ENCODE results near the gene HEMK1.
A peak's percentile ranks its signal among the peaks of the same experiment; 100 is the strongest.

The HEMK1 gene

DNA sequence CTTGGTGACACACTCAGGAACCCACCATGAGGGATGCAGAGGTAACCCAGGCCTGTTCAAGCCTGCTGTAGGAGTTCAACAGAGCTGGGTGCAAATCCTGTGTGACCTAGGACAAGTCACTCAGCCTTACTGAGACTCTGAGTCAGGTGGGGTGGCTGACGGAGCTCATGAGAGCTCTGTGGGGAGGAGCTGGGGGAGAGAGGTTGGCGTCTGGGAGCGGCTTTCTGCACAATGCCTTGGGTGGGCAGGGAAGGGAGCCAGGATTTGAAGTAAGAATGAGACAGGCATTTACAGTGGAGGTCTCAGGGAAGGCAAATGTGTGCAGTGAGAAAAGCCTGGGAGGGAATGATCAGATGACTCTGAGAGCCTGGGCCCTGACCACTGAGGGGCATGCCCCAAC lies 20.1 kb upstream of the HEMK1 start:
- DNase-seq = no peak

DNA sequence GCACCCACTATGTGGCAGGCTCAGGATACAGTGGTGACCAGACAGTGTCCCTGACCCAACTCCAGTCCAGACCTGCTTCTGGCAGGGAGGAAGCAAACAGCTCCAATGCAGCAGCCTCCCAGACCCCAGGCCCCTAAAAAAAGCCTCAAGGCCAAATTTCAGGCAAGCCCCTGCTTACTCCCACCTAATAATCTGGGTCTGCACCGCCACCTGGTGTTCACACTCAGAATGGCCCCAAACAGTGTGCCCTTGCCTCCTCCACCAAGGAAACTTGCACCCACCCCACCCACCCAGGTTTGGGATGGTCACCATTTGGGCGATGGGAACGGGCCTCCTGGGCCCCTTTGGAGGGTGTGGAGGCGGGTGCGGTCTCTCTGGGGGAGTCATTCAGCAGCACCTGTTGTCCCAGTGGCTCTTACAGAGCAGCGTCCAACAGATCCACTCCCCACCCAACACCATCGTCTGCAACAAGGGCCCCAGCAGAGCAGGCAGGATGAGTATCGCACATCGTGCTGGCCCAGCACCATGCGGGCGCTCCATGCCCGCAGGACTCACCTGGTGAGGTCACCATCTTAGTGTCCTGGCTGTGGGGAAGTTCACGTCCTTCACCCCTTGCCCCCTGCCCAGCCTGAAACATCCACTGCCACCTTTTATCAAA lies 19.1 kb upstream of the HEMK1 start:
- peak; percentile 71 for DNase-seq

DNA sequence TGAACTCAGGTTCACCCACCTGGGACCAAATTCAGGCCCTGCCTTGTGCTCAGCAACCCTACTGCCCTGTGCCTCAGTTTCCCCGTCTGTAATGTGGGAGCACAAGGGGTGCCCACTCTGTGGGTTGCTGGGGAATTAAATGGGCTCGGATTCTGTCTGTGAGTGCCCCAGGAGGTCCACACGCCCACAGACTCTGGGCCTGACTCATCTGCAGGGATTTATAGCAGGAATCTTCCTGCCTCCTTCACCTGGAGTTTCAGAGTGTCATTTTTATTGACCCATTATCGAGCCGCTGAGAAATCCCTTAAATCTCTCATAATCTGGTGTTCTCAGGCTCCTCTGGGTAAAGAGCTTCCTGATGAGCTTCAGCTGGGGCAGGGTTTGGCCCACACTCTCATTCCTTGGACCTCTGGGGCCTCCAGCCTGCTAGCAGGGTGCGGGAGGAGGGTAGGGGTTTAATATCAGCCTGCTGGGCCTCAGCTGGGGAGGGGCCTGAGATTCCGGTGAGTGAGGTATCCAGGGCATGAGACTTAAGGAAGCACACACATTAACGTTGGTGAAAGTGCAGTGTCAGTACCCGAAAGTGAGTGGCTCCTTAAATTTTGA lies 18.2 kb upstream of the HEMK1 start:
- no peak for DNase-seq

DNA sequence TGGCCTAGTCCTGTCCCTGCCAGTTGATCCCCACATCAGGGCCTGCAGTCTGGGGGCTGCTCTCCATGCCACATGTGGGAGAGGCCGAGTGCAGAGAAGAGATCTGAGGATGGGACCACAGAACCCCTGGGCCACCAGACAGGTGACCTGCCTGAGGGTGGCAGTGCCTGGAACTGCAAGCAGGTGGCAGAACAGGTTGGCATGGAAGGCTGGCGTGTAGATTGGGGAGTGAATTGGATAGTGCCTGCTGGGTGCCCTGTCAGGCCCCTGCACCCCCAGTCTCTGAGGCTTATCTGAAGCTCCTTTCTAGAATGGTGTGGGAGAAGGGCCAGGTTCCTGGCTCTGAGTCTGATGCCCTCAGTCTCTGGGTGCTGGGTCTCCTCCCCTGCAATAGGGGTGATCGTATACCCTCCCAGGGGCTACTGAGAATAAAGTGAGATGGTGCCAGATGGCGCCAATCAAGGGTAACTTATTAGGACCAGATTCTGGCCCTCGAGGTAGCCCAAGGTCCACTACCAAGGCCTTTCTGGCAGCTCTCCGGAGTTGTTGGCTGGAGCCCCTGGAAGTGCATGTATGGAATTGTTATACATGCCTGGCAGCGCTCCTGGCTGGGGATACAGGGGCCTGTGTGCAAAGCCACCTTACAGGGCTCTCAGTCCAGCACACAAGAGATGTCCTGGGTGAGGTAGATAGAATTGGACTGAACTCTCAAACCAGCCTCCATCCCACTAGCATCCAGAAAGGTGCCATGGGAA lies 17.5 kb upstream of the HEMK1 start:
- DNase-seq = no peak

DNA sequence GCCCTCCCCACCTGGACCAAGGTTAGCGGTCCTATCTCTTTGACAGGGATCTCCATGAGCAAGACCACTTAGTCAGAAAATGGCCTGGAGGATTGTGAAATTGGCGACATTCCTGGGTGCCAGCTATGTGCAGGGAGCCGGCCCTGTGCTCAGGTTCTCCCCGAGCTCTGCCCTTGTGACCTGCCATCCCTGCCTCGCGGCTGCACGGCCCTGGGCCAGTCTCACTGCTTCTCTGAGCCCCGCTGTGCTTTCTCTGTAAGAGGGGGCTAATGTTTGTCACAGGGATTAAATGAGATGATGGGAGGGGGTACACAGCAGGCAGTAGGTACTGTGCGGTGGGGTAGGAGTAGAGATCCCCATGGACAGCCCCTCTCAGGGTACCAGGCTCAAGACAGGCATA lies 16.7 kb upstream of the HEMK1 start:
- DNase-seq = no peak

DNA sequence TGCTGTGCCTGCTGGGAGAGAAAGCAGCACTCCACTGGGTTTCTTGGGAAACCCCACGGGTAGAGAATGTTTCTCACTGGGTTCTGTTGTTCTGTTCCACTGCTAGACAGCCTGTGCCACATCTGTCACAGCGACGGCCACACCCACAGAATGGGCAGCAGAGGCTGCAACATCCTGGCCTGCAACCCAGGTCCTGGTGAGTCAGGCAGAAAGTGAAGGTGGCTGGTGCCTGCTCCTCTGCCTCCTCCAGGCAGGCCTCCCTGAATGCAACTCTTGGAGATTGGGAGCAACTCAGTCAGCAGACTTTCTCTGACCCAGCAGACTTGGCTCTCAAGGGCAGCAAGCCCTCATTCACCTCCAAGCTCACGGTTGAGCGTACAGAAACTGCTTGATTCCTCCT lies 14.8 kb upstream of the HEMK1 start:
- DNase-seq = no peak

DNA sequence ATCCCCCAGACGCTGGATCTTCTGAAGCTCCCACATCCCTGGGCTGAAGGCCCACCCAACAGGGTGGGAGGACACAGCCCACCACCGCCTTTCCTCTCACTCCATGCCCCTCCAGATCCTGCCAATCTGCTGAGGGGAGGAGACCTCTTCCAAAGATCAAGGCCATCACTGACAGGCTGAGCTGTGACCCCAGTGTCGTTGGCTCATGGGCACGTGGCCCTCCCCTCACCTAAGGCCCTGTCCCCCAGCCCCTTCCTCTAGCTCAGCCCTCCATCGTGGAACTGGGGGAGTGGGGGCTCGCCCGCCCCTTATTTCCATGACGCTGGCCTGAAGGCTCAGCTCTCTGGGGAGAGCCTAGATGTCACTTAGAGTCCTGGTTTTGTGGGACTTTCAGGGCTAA lies 12.2 kb upstream of the HEMK1 start:
- DNase-seq = no peak

DNA sequence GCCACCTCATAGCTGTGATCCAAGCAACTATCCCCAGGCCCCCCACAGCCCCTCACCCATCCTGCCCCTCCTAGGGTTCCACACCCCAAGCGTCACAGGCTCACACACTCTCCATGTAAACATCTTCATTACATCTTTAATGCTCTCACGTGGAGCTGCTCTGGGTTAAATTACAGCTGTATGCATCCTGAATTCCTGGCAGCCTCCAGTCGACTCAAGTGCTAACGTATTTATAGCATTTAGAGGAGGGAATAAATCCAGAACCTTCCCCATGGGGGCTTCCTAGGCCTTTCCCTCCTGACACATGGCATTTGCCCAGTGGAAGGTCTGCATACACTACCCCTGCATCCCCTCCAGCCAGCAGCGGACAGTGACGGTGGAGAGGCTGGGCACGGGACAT lies 11.4 kb upstream of the HEMK1 start:
- no peak for DNase-seq

DNA sequence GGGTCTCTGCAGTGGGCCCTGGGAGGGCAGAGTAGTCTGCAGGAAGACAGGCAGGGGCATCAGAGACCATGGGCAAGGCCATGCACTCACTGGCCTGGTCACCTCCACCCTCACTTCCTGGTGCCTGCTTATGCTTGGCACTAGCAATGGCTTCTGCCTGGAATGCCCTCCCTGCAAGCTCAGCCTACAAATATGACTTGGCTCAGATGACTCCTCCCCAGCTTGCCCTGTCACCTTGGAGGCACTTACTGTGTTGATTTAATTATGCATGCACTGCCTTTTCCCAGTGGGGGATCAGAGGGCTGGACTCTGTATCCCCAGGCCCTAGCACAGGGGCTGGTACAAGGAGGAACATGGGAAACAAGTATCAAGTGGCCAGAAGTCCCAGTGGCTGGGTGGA lies 9.6 kb upstream of the HEMK1 start:
- DNase-seq = no peak

DNA sequence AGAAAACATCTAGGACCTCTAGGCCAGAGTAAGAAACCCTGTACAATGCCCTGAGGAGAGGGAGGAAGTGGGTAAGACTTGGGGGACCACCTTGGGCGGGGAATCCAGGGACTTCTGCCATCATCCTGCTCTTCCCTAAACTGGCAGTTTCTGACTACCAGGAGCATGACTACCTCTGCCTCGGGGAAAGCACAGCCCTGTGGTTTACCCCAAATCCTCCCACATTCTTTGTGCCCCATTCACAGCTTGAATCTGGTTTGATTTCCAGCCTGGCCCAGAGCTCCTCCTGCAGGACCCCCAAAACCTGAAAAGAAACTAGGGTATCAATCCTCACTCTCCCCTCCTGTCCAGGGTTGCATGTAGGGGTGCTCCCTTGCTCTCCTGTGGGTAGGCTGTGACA lies 6.5 kb upstream of the HEMK1 start:
- no peak for DNase-seq

DNA sequence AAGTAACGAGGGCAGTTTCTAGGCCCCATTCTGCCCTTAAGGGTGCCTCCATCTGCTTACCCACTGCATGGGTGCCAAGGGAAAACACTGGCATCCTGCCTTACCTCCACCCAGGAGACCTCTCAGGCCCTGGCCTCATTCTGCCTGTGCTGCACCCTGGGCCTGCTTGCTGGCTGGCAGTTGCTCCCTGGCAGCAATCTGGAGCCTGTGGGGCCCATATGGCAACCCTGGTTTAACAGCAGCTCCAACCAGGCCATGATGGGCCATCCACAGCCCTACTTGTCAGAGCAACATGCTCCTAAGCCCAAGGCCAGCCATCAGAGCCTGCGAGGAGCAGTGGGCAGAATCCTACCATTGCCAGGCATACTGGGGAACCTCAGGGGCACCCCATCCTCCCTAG lies 5.5 kb upstream of the HEMK1 start:
- no peak for DNase-seq

DNA sequence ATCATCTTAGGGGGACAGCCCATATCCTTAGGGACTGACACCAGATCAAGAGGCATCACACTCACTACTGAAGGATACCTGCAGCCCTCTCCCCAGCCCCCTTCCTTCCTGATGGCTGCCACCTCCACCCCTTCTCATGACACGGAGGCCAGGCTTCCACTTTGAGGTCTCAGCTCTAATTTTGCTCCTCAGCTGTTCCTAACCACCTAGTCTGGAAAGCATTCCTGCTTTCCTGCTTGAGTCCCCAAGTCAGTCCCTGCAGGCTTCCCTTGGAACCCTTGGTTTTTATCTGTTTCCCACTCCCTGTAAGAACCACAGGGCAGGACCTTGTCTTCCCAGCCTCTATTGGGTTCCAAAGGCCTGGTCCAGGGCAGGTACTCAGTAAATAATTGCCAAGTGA lies 5.0 kb upstream of the HEMK1 start:
- no peak for DNase-seq

DNA sequence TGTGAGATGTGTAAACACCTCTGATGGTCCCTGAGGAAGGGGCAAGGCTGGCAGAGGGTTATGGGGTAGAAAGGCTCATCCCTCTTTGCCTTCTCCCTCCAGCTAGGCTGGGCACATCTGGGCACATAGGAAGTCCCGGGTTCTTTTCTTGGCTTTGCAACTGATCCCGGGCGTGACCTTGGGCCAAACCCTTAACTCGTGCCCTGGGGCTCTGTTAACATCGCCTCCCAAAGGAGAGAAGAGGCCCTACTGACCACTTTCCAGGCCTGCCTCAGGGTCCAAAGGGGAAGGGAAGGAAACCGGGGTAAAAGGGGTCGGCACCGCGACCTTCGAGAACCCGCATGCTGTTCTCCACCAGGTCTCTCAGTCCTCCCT lies 2.3 kb upstream of the HEMK1 start:
- no peak for DNase-seq

DNA sequence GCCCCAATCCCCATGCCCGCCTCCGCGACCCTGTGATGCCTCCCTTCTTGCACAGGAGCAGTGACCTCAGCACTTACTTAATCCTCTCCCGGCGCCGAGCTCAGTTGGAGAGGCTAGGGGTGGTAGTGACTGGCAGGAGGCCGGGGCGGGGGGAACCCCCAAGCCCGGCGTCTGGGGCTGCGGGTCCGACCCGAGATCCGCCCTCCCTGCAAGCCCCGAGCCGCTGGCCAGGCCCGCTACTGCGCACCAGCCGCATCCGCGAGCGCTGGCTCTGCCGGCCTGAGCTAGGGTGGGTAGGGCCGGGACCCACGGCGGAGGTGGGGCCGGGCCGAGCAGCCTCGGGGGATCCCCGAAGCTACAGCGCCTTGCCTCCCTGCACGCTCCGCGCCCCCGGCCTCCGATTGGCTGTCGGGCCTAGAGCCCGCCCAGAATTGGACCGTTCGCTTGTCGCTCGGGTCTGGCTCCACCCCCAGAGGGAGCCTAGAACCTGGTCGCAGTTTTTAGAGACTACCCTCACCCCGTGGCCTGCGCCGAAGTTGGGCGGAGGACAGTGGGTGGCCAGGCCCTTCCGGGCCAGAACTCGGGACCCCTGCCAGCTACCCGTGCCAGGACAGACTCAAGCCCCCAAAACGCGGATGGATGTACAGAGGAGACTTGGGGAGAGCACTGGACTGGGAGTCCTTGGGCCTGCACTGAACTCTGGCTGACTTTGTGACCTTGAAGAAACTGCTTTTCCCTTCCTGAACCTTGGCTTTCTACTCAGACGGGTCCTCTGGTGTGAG lies 1.7 kb upstream of the HEMK1 start, which contains the start of gene C3orf18:
TSS of gene C3orf18 (minus strand) at position 362 of the 782 bp plus-strand sequence. CDS start 2,048 bp downstream, outside the sequence.
- peak; percentile 94 for DNase-seq

DNA sequence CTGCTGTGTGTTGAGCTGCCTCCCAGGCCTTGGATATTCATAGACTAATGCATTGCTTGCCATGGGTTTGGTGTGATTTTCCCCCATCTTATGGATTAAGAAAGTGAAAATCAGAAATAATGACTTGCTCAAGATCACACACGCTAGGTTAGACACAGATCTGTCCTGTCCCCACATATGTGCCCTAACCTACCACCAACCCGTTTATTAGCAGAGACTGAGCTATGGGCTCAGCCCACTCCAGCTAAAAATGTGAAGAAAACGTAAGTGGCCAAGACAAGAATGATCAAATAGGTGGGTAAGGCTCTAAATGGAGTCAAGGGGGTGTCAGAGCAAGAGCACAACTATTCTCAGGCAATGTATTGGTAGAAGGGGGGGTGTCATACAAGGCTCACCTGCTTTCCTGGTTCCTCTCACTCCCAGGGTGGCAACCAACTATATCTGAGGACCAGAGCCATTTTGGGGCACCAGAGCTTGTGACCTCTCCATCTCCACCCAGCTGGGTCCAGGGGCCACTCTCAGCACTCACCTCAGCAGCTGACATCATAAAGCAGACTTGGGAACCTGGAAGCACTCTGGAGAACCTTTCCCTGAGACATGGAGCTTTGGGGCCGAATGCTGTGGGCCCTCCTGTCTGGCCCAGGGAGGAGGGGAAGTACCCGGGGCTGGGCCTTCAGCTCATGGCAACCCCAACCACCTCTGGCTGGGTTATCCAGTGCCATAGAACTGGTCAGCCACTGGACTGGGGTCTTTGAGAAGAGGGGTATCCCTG lies 1.4 kb downstream of the HEMK1 start:
- DNase-seq = no peak

DNA sequence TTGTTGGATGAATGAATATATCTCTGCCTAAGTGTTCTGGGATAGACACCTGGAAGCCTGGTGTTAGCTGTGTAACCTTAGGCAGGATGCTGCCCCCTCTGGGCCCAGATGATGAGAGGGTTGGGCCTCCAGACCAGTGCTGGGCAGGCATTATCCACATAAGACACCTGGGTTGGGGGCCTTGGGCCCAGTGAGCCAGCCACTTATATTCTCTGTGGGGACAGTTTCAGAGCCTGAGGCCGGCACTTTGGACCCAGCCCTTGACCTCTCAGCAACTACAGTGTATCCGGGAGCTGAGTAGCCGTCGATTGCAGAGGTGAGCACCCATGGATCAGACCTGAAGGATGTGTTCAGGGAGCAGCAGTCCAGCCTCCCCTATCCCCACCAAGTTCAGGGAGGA lies 2.2 kb downstream of the HEMK1 start:
- DNase-seq = no peak

DNA sequence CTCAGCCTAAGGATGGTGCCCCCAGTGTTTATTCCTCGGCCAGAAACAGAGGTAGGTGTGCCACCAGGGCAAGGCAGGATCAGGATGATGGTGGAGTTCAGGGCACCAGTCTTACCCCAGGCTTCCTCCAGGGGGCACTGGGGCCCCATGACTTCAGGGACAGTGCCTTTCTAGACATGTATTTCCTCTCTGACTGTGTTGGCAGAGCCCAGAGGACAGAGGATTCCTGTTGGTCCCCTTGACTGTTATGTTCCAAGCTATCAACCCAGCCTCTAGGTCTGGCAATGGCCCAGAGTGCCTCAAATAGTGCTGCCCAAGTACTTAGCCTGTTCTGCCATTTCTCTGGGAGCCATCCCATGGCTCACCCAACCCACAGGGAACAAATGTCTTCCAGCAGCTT lies 2.8 kb downstream of the HEMK1 start:
- peak; percentile 83 for DNase-seq

DNA sequence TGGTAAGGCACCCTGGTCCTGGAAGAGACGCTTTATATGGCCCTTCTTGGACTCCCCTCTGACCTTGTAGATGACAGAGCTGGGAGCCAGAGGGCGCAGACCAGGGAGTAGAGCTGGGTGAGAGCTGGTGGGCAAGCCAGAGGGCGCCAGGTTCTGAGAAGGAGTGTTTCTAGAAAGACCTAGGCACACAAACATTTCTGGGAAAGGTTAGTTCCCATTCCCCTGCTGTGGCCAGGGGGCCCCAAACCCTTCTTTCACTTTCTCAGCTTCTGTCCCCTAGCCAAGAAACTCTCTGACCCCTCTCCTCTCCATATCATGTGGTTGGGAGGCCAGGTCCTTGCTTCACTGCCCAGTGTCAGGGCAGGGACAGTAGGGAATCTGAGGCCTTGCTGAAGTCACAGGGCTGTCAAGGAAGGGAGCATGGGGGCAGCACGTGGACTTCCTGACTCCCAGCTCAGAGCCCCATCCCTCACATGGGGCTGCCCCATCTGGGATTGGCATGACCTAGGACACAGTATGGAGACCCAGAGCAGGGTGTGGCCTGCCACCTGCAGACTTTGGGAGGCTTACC lies 3.6 kb downstream of the HEMK1 start:
- DNase-seq = no peak

DNA sequence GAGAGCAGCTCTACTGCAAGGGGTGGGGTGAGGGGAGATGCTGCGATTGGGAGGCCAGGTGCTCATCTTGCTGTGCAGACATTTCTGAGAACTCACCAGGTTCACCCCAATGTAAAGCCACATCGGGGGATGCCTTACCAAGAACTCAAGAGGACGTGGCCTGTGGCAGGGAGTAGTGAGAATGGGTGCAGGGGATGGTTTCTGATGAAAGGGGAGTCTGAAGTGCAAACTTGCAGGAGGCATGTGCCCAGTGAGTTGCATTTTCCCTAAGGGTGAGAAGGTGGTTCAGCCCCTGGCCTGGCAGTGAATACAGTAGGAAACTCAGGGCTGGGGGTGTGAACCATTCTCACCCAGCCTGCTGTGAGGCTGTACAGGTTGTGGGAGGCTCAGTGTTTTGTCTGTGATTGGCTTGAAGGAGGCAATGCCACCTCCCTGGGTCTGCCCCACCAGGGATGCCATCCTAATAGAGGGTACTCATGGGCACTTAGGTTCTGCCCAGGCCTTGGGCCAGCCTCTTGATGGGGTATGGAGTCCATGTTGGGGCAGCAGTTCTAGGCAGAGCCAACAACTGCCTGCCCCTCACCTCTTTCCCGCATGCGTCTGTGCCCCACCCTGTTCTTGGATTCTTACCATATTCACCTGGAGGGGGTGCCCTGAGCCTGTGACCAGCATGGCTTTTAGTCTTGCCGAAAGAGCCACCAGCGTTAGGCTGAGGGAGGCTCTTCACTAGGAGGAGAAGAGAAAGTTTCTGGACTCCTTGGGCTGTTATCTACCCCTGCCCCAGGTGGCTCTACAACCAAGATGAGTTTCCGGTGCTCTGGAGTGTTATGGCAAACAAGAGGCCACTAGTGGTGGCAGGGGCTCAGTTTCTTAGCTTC lies 4.5 kb downstream of the HEMK1 start:
- DNase-seq = no peak

DNA sequence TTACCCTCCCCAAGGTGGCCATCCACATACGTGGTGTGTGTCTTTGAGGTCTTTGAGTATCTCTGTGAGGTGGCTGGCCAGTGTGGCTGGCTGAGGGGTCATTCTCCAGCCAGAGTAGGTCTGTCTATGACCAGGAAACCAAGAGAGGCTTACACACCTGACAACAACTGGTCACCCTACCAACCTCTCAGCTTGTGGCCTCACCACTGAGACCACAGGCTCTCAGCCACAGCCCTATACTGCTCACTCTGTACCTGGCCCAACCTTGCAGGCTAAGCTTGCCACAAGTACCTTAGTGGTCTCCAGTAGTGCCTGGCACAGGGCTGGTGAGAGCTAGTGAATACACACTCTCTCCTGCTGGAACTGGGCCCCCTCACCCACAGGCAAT lies 5.1 kb downstream of the HEMK1 start:
- no peak for DNase-seq

DNA sequence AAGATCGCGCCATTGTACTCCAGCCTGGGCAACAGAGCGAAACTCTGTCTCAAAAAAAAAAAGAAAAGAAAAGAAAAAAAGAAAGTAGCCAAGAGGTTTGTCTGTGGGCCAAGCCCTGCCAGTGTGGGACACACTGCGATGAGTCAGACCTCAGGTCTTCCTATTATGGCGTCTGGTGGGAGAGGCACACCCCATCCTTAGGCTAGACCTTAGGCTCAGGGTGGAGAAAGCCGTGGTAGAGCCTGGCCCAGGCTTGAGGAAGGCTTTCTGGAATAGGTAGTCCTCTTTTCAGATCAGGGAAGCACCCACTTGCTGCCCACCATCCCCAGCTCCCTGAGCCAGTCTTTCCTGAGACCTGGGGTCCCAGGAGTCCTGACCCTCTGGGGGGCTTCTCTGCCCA lies 6.0 kb downstream of the HEMK1 start:
- DNase-seq = no peak

All from femur (tissue), 1 donor.